Stimulated activated CD4-positive, alpha-beta T cell treated with anti-CD3 and anti-CD28 coated beads, Interleukin-1b, Interleukin-23, amount 100 ng/mL, for 48 hours (primary cell): ENCODE results near the gene GPC6.
A peak's percentile ranks its signal among the peaks of the same experiment; 100 is the strongest.

Experiments used
- DNase-seq: peaks from one replicate; pipeline ENCODE4 v3.0.0-alpha.2; 2020

The GPC6 gene

GRCh38 chr13:94408314-94409036 is 1181.9 kb downstream of the GPC6 start:
- DNase-seq, result no peak

GRCh38 chr13:94411747-94412146 is 1185.1 kb downstream of the GPC6 start:
- peak; percentile 22 for DNase-seq

GRCh38 chr13:94412870-94413597 is 1186.4 kb downstream of the GPC6 start:
- DNase-seq, result no peak

GRCh38 chr13:94413598-94413944 is 1187.0 kb downstream of the GPC6 start:
- DNase-seq, result no peak

GRCh38 chr13:94414141-94414540 is 1187.5 kb downstream of the GPC6 start:
- no peak for DNase-seq

- DNase-seq, result no peak
Observed at GRCh38 chr13:94414708-94415107, 1188.1 kb downstream of the GPC6 start.

- DNase-seq, result no peak
Observed at GRCh38 chr13:94415500-94416237, 1189.1 kb downstream of the GPC6 start.

GRCh38 chr13:94416454-94417080 is 1190.0 kb downstream of the GPC6 start:
- DNase-seq, result peak; percentile 12

GRCh38 chr13:94417294-94417693 is 1190.7 kb downstream of the GPC6 start:
- no peak for DNase-seq

- DNase-seq, result peak; percentile 73
Observed at GRCh38 chr13:94419304-94419924, 1192.8 kb downstream of the GPC6 start.

GRCh38 chr13:94419925-94420305 is 1193.3 kb downstream of the GPC6 start:
- DNase-seq, result no peak

GRCh38 chr13:94427313-94427953 is 1200.8 kb downstream of the GPC6 start:
- no peak for DNase-seq

- DNase-seq, result no peak
Observed at GRCh38 chr13:94431574-94431973, 1205.0 kb downstream of the GPC6 start.

GRCh38 chr13:94431987-94432386 is 1205.4 kb downstream of the GPC6 start:
- peak; percentile 23 for DNase-seq

- DNase-seq, result peak; percentile 61
Observed at GRCh38 chr13:94433055-94433961, 1206.7 kb downstream of the GPC6 start.

GRCh38 chr13:94435604-94436226 is 1209.1 kb downstream of the GPC6 start:
- no peak for DNase-seq

- DNase-seq, result no peak
Observed at GRCh38 chr13:94444826-94445225, 1218.2 kb downstream of the GPC6 start.

- DNase-seq, result no peak
Observed at GRCh38 chr13:94454334-94454733, 1227.7 kb downstream of the GPC6 start.

GRCh38 chr13:94454906-94455305 is 1228.3 kb downstream of the GPC6 start:
- DNase-seq, result peak; percentile 39

GRCh38 chr13:94455414-94455813 is 1228.8 kb downstream of the GPC6 start:
- no peak for DNase-seq
